Keratinocyte (primary cell): Measurements from ENCODE around the gene KIAA0930. TPM values are rescaled to one million over a fixed set of nuclear protein-coding genes. Genes with fewer than 3 reads are reported as not detected.

Experiments
- DNase-seq: peaks from one replicate; pipeline ENCODE4 v3.0.0-alpha.2; 2011; ENCODE audit warnings: low read depth, missing footprints, low spot score
- FAIRE-seq: peaks from 2 replicates; lab custom pipeline; 2011; peaks lifted over from hg19 to GRCh38; lab: Jason Lieb, UNC
- H2AFZ ChIP-seq: 2 replicates; pipeline ENCODE4 v1.6.0; 2012; ENCODE audit warnings: low read length, control low read depth, inconsistent platforms; ENCODE audit not compliant: control insufficient read depth
- H3K27ac ChIP-seq: 2 replicates; pipeline ENCODE4 v1.5.1; 2011; ENCODE audit warnings: low read length; ENCODE audit not compliant: control insufficient read depth, insufficient read depth
- H3K27me3 ChIP-seq: 3 replicates; pipeline ENCODE4 v1.6.0; 2011; ENCODE audit warnings: low read length; ENCODE audit not compliant: control insufficient read depth, insufficient read depth; ENCODE audit errors: extremely low read depth
- H3K36me3 ChIP-seq, 2 experiments: 2 replicates in 1 of 2; 3 replicates in 1 of 2; pipeline ENCODE4 v1.5.1; 2011; ENCODE audit warnings: low read length in 2 of 2, mild to moderate bottlenecking in 1 of 2; ENCODE audit not compliant: control insufficient read depth in 2 of 2, insufficient read depth in 2 of 2; ENCODE audit errors: extremely low read depth in 1 of 2
- H3K4me1 ChIP-seq: 3 replicates; pipeline ENCODE4 v1.5.1; 2011; ENCODE audit warnings: low read length; ENCODE audit not compliant: control insufficient read depth, insufficient read depth; ENCODE audit errors: extremely low read depth
- H3K4me2 ChIP-seq: 3 replicates; pipeline ENCODE4 v1.6.0; 2011; ENCODE audit warnings: low read depth, low read length; ENCODE audit not compliant: control insufficient read depth, insufficient read depth; ENCODE audit errors: extremely low read depth
- H3K4me3 ChIP-seq, 3 experiments: fragments of 200-600 bp in 1 of 3; sonication (generic) in 1 of 3; 2 replicates in 2 of 3; 3 replicates in 1 of 3; pipeline ENCODE4 v1.5.1; 2011 to 2016; ENCODE audit warnings: low read length in 3 of 3, mild to moderate bottlenecking in 3 of 3, control low read depth in 2 of 3, inconsistent platforms in 1 of 3, low read depth in 1 of 3, mixed read lengths in 1 of 3, mixed run types in 1 of 3, moderate library complexity in 1 of 3; ENCODE audit not compliant: control insufficient read depth in 2 of 3, insufficient read depth in 2 of 3; ENCODE audit errors: extremely low read depth in 1 of 3
- H3K79me2 ChIP-seq: 2 replicates; pipeline ENCODE4 v1.6.0; 2012; ENCODE audit warnings: low read length; ENCODE audit not compliant: control insufficient read depth, insufficient read depth
- H3K9ac ChIP-seq: 3 replicates; pipeline ENCODE4 v1.6.0; 2011; ENCODE audit warnings: low read length; ENCODE audit not compliant: control insufficient read depth, insufficient read depth; ENCODE audit errors: extremely low read depth
- H3K9me1 ChIP-seq: 3 replicates; pipeline ENCODE4 v1.6.0; 2011; ENCODE audit warnings: low read length; ENCODE audit not compliant: control insufficient read depth, insufficient read depth; ENCODE audit errors: extremely low read depth
- H3K9me3 ChIP-seq: 2 replicates; pipeline ENCODE4 v1.5.1; 2012; ENCODE audit warnings: low read depth, low read length; ENCODE audit not compliant: control insufficient read depth
- H4K20me1 ChIP-seq: 3 replicates; pipeline ENCODE4 v1.6.0; 2011; ENCODE audit warnings: low read length; ENCODE audit not compliant: control insufficient read depth, insufficient read depth; ENCODE audit errors: extremely low read depth
- EZH2 ChIP-seq: IDR thresholded peaks from one replicate; pipeline ENCODE4 v1.6.1; 2012; ENCODE audit warnings: inconsistent platforms, mild to moderate bottlenecking, low read length, moderate library complexity
- dilution Hi-C: fragments of 300-500 bp; cut with MboI; formaldehyde crosslinking; loops from one replicate; pipeline ENCODE4 v1.7.0; 2020; ENCODE audit warnings: low sequenced_read_pairs; ENCODE audit not compliant: extremely low pct_ligation_motif_present
- polyA plus RNA-seq, 5 experiments: library from polyadenylated mRNA; depleted of rRNA in 3 of 5; stranded (reverse) in 3 of 5; stranded (forward) in 1 of 5; unstranded in 1 of 5; fragments of >200 nt; gene quantifications; 1 replicate in 1 of 5; 2 replicates in 3 of 5; 3 replicates in 1 of 5; pipeline versions ENCODE4 v1.2.1 to v1.2.3, GENCODE V29; 2011 to 2012; ENCODE audit warnings: missing spikeins in 2 of 5, low read depth in 1 of 5, low replicate concordance in 1 of 5
- TF ChIP-seq, protein P1 (sequence below), 3 experiments: IDR thresholded peaks in 1 of 3; conservative IDR thresholded peaks in 1 of 3; optimal IDR thresholded peaks in 1 of 3; 2 replicates in 2 of 3; 3 replicates in 1 of 3; pipeline versions ENCODE3 to v1.5.1; 2011; ENCODE audit warnings: low read length in 3 of 3, mild to moderate bottlenecking in 3 of 3, moderate library complexity in 2 of 3, control low read depth in 1 of 3, inconsistent platforms in 1 of 3; ENCODE audit not compliant: insufficient read depth in 2 of 3; ENCODE audit errors: extremely low read depth in 1 of 3

KIAA0930 gene
- polyA plus RNA-seq, 1 donor (not counting 4 experiments of a cell fraction or from before 2014, with no cell fraction given) = 115 TPM

DNA sequence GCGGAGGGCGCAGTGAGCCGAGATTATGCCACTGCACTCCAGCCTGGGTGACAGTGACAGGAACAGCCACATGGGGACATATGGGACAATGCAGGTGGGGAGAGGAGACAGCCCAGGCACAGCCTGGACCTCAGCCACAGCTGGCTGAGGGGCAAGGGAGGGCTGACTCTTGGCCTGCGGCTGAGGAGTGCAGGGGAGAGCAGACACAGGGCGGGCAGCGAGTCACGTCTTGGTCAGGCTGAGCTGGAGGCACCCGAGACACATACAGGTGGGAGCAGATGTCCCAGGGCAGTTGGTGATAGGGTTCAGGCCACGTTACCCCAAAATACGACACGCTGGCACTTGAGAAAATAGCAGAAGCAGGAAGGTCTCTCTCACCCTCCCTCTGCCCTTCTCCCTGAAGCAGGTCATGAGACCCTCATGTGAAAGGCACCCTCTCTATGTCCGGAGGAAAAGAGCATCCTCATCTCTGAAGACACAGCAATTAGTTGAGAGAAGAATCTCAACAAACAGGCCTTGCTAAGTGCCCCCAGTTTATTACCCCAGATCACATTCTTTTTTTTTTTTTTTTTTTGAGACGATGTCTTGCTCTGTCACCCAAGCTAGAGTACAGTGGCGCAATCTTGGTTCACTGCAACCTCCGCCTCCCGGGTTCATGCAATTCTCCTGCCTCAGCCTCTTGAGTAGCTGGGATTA is 10.5 kb downstream of the KIAA0930 start:
- Histone ChIP-seq H3K27ac (peak overlapping the region; percentile 0), H3K4me3 (no peak overlapping the region), H3K9ac (no peak overlapping the region), H3K9me1 (no peaks in the 10 kb centered on the region), H3K9me3 (no peaks in the 10 kb centered on the region), H3K4me1 (peaks cover 42% of the 10 kb centered on the region), H3K36me3 (peaks cover 17 to 24% of the 10 kb centered on the region in 2 experiments), H3K4me2 (no peak overlapping the region), H4K20me1 (no peaks in the 10 kb centered on the region), H2AFZ (no peak overlapping the region), H3K79me2 (peaks cover 78% of the 10 kb centered on the region), H3K27me3 (no peaks in the 10 kb centered on the region)
- TF ChIP-seq EZH2 = no peak
- TF ChIP-seq, protein P1, sequence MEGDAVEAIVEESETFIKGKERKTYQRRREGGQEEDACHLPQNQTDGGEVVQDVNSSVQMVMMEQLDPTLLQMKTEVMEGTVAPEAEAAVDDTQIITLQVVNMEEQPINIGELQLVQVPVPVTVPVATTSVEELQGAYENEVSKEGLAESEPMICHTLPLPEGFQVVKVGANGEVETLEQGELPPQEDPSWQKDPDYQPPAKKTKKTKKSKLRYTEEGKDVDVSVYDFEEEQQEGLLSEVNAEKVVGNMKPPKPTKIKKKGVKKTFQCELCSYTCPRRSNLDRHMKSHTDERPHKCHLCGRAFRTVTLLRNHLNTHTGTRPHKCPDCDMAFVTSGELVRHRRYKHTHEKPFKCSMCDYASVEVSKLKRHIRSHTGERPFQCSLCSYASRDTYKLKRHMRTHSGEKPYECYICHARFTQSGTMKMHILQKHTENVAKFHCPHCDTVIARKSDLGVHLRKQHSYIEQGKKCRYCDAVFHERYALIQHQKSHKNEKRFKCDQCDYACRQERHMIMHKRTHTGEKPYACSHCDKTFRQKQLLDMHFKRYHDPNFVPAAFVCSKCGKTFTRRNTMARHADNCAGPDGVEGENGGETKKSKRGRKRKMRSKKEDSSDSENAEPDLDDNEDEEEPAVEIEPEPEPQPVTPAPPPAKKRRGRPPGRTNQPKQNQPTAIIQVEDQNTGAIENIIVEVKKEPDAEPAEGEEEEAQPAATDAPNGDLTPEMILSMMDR (optimal IDR thresholded peaks at IDR 0.05 in 1 of 3, IDR thresholded peaks at IDR 0.05 in 1 of 3, conservative IDR thresholded peaks at IDR 0.05 in 1 of 3; ENCODE audit: extremely low read depth in 1 of 3, insufficient read depth in 2 of 3, low read length in 3 of 3) = no peak
- no peak for DNase-seq
- dilution Hi-C loops = no loop called here
- peak; percentile 23 for FAIRE-seq

DNA sequence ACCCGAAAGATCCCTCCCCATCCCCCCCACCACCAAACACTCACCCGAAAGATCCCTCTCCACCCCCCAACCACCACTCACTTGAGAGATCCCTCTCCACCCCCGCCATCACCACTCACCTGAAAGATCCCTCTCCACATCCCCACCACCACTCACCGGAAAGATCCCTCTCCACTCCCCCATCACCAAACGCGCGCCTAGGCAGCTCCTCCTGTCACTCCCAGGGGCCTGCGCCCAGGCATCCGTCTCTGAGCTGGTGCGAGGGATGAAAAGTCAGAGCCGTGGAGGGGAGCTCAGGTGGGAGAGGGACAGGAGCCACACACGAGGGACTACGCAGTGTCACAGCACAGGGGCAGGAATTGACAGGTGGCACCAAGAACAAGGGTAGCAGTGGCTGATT is 11.5 kb downstream of the KIAA0930 start:
- Histone ChIP-seq H3K27me3 (no peaks in the 10 kb centered on the region), H3K9me3 (no peaks in the 10 kb centered on the region), H3K27ac (no peak overlapping the region), H2AFZ (no peak overlapping the region), H3K4me1 (peaks cover 42% of the 10 kb centered on the region), H3K9me1 (no peaks in the 10 kb centered on the region), H3K9ac (no peak overlapping the region), H3K4me2 (no peak overlapping the region), H4K20me1 (no peaks in the 10 kb centered on the region), H3K36me3 (peaks cover 17 to 21% of the 10 kb centered on the region in 2 experiments), H3K4me3 (no peak overlapping the region), H3K79me2 (peaks cover 78% of the 10 kb centered on the region)
- dilution Hi-C loops = no loop called here
- DNase-seq (no peak), FAIRE-seq (no peak)
- TF ChIP-seq, protein P1 (optimal IDR thresholded peaks at IDR 0.05 in 1 of 3, IDR thresholded peaks at IDR 0.05 in 1 of 3, conservative IDR thresholded peaks at IDR 0.05 in 1 of 3; ENCODE audit: extremely low read depth in 1 of 3, insufficient read depth in 2 of 3, low read length in 3 of 3) = no peak
- no peak for TF ChIP-seq EZH2
